ENCODE measurements around the gene PCAT6. TPM values are rescaled to one million over a fixed set of nuclear protein-coding genes. Genes with fewer than 3 reads are reported as not detected.

Gene PCAT6
- total and polyA plus RNA-seq, 7 donors = 0.14 to 4.1 (median 0.57) TPM

- no peak for TF ChIP-seq CTCF (IDR thresholded peaks at IDR 0.05)
- H3K4me3 ChIP-seq = no peak overlapping the region
- H3K4me1 ChIP-seq = no peaks in the 10 kb centered on the region
- intact Hi-C loops (cut with DNase I) = no loop called here
- H3K27ac ChIP-seq = no peak overlapping the region
- ATAC-seq (no peak), DNase-seq (no peak)
- WGBS, 3 donors = 87 to 93% (median 90%) methylated on average over 4 of the region's 4 CpGs
- peaks cover 0 to 8% of the 10 kb centered on the region in 2 donors for H3K36me3 ChIP-seq (ENCODE audit: insufficient read depth in 1 of 2, low read depth in 1 of 2)
- H3K27me3 ChIP-seq (ENCODE audit: insufficient read depth in 3 of 3, low read length in 2 of 3) = no peaks in the 10 kb centered on the region
- H3K9me3 ChIP-seq = no peaks in the 10 kb centered on the region
These were observed 29.6 kb upstream of the PCAT6 start for GRCh38 chr1:202781180-202781579.

- DNase-seq = no peak
- Histone ChIP-seq H3K4me1 (no peaks in the 10 kb centered on the region), H3K4me3 (no peak overlapping the region), H3K36me3 (ENCODE audit: insufficient read depth in 1 of 2, low read depth in 1 of 2) (no peaks in the 10 kb centered on the region), H3K27ac (no peak overlapping the region), H3K9me3 (no peaks in the 10 kb centered on the region), H3K27me3 (ENCODE audit: insufficient read depth in 3 of 3, low read length in 2 of 3) (no peaks in the 10 kb centered on the region)
- WGBS, 3 donors = 85 to 88% (median 85%) methylated on average over 4 of the region's 4 CpGs
- ATAC-seq = no peak
- TF ChIP-seq CTCF (IDR thresholded peaks at IDR 0.05) = no peak
- intact Hi-C loops (cut with DNase I) = no loop called here
These were observed 23.9 kb upstream of the PCAT6 start for GRCh38 chr1:202786804-202787203.

DNA sequence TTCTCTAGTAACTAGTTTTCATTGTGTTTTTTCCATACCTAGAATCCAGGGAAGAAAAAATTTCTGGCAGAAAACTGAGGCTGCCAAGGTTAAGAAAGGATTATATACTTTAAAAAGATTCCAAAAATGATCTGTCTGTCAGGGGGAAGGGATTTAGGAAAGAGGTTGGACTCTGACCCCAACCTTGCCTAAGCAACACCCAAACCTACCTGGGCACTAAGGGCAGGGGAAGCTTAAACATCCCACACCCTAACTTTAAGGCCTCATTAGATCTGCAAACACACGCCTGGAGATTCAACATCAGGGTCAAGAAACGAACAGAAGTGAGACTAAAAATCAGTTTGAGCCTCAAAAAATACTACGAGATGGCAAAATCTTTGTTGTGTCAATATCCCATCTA lies 22.0 kb upstream of the PCAT6 start:
- Histone ChIP-seq H3K27ac (no peak overlapping the region), H3K9me3 (no peaks in the 10 kb centered on the region), H3K4me1 (no peaks in the 10 kb centered on the region), H3K36me3 (ENCODE audit: insufficient read depth in 1 of 2, low read depth in 1 of 2) (no peaks in the 10 kb centered on the region), H3K4me3 (no peak overlapping the region), H3K27me3 (ENCODE audit: insufficient read depth in 3 of 3, low read length in 2 of 3) (no peaks in the 10 kb centered on the region)
- 75 to 88% (median 83%) methylated on average over 3 of the region's 3 CpGs for WGBS, 3 donors
- no peak for DNase-seq
- intact Hi-C loops (cut with DNase I) = no loop called here
- TF ChIP-seq CTCF (IDR thresholded peaks at IDR 0.05) = no peak
- ATAC-seq = no peak

DNA sequence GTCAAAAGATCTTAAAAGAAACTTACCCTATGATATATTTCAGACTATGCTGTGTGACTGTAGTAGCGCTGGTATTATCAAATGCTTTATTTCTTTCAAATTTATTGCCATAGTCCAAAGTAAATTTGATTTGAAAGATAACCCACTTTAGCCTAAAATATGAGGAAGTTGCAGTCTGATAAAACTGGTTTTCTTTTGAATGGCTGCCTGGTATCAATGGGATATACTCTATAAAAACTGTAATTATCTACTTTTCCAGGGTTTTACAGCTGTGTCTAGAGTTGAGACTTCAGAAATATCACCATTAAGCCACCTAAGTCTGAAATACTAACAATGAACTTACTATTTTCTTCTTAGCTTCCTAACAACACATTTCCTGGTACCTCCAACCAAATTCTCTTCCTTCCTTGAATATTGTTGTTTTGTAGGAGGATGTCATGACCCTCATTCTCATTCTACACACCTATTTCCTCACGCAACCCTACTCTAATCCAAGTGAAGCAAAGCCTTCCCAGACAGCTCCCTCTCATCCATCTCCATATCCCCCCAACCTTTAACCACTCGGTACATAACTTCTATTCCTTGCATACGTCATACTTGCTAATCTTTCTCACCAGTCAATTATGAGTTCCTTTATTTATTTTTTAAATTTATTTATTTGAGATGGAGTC lies 19.5 kb upstream of the PCAT6 start:
- H3K4me3 ChIP-seq = no peak overlapping the region
- ATAC-seq (no peak), DNase-seq (no peak)
- TF ChIP-seq CTCF (IDR thresholded peaks at IDR 0.05) = no peak
- no peak overlapping the region for H3K27ac ChIP-seq
- intact Hi-C loops (cut with DNase I) = no loop called here
- no peaks in the 10 kb centered on the region for H3K27me3 ChIP-seq (ENCODE audit: insufficient read depth in 3 of 3, low read length in 2 of 3)
- H3K9me3 ChIP-seq = no peaks in the 10 kb centered on the region
- no peaks in the 10 kb centered on the region for H3K4me1 ChIP-seq
- no peaks in the 10 kb centered on the region for H3K36me3 ChIP-seq (ENCODE audit: insufficient read depth in 1 of 2, low read depth in 1 of 2)
- 82 to 85% (median 83%) methylated on average over 4 of the region's 4 CpGs for WGBS, 3 donors

Data from psoas muscle (tissue), 8 donors.